ENCODE results near the gene MSMO1. TPM values are rescaled to one million over a fixed set of nuclear protein-coding genes. Genes with fewer than 3 reads are reported as not detected.

Gene MSMO1
- total RNA-seq, 1 experiment from 2014 or later, result 345 TPM

- no peak for DNase-seq
- no peaks in the 10 kb centered on the region for H3K9me3 ChIP-seq (ENCODE audit: low read length)
- no peak overlapping the region for H3K4me3 ChIP-seq (ENCODE audit: low read length)
- no peaks in the 10 kb centered on the region for H3K79me2 ChIP-seq (ENCODE audit: low read length)
- H2AFZ ChIP-seq (ENCODE audit: low read length), result no peak overlapping the region
- H3K9ac ChIP-seq (ENCODE audit: low read length), result no peak overlapping the region
- peaks cover 3% of the 10 kb centered on the region; the same call in 1 of the 2 replicates for H3K27me3 ChIP-seq (ENCODE audit: low read length)
- H3K27ac ChIP-seq (ENCODE audit: low read length), result no peak overlapping the region
- H3K4me1 ChIP-seq (ENCODE audit: low read length), result no peaks in the 10 kb centered on the region
- no peaks in the 10 kb centered on the region for H4K20me1 ChIP-seq (ENCODE audit: insufficient read depth, low read depth, low read length)
- no peaks in the 10 kb centered on the region for H3K36me3 ChIP-seq (ENCODE audit: insufficient read depth, low read length)
- H3K9me2 ChIP-seq (replicated peaks; ENCODE audit: insufficient read depth, low read length), result no peaks in the 10 kb centered on the region
- H3K4me2 ChIP-seq (ENCODE audit: low read depth, low read length, poor library complexity, severe bottlenecking), result no peak overlapping the region
Observed at GRCh38 chr4:165359506-165359905, 32.0 kb downstream of the MSMO1 start.

GRCh38 chr4:165360041-165360695, 32.7 kb downstream of the MSMO1 start:
- H2AFZ ChIP-seq (ENCODE audit: low read length), result no peak overlapping the region
- H3K9me3 ChIP-seq (ENCODE audit: low read length), result no peaks in the 10 kb centered on the region
- no peak overlapping the region for H3K4me3 ChIP-seq (ENCODE audit: low read length)

GRCh38 chr4:165360985-165361670, 33.7 kb downstream of the MSMO1 start:
- Histone ChIP-seq H3K36me3 (ENCODE audit: insufficient read depth, low read length) (no peaks in the 10 kb centered on the region), H3K27ac (ENCODE audit: low read length) (no peak overlapping the region), H3K9me3 (ENCODE audit: low read length) (no peaks in the 10 kb centered on the region)

More at GRCh38 chr4:165360041-165360695, 32.7 kb downstream of the MSMO1 start:
- Histone ChIP-seq H3K9me2 (replicated peaks; ENCODE audit: insufficient read depth, low read length) (no peaks in the 10 kb centered on the region), H3K27ac (ENCODE audit: low read length) (no peak overlapping the region), H3K27me3 (ENCODE audit: low read length) (peaks cover 3% of the 10 kb centered on the region; the same call in 1 of the 2 replicates), H3K4me1 (ENCODE audit: low read length) (no peaks in the 10 kb centered on the region), H3K36me3 (ENCODE audit: insufficient read depth, low read length) (no peaks in the 10 kb centered on the region), H3K79me2 (ENCODE audit: low read length) (no peaks in the 10 kb centered on the region), H3K9ac (ENCODE audit: low read length) (no peak overlapping the region), H4K20me1 (ENCODE audit: insufficient read depth, low read depth, low read length) (no peaks in the 10 kb centered on the region), H3K4me2 (ENCODE audit: low read depth, low read length, poor library complexity, severe bottlenecking) (no peak overlapping the region)
- DNase-seq, result no peak

GRCh38 chr4:165361810-165362209, 34.3 kb downstream of the MSMO1 start:
- H4K20me1 ChIP-seq (ENCODE audit: insufficient read depth, low read depth, low read length), result no peaks in the 10 kb centered on the region
- H3K4me3 ChIP-seq (ENCODE audit: low read length), result no peak overlapping the region
- H3K9me2 ChIP-seq (replicated peaks; ENCODE audit: insufficient read depth, low read length), result no peaks in the 10 kb centered on the region
- H3K36me3 ChIP-seq (ENCODE audit: insufficient read depth, low read length), result no peaks in the 10 kb centered on the region
- no peak for DNase-seq
- H3K4me2 ChIP-seq (ENCODE audit: low read depth, low read length, poor library complexity, severe bottlenecking), result no peak overlapping the region
- no peak overlapping the region for H3K9ac ChIP-seq (ENCODE audit: low read length)
- no peak overlapping the region for H3K27ac ChIP-seq (ENCODE audit: low read length)
- no peaks in the 10 kb centered on the region for H3K4me1 ChIP-seq (ENCODE audit: low read length)
- no peaks in the 10 kb centered on the region for H3K79me2 ChIP-seq (ENCODE audit: low read length)
- H3K9me3 ChIP-seq (ENCODE audit: low read length), result no peaks in the 10 kb centered on the region
- no peak overlapping the region for H2AFZ ChIP-seq (ENCODE audit: low read length)
- no peaks in the 10 kb centered on the region for H3K27me3 ChIP-seq (ENCODE audit: low read length)

More at GRCh38 chr4:165360985-165361670, 33.7 kb downstream of the MSMO1 start:
- no peak overlapping the region for H2AFZ ChIP-seq (ENCODE audit: low read length)
- no peaks in the 10 kb centered on the region for H4K20me1 ChIP-seq (ENCODE audit: insufficient read depth, low read depth, low read length)
- H3K4me1 ChIP-seq (ENCODE audit: low read length), result no peaks in the 10 kb centered on the region
- H3K9ac ChIP-seq (ENCODE audit: low read length), result no peak overlapping the region
- H3K4me2 ChIP-seq (ENCODE audit: low read depth, low read length, poor library complexity, severe bottlenecking), result no peak overlapping the region
- H3K4me3 ChIP-seq (ENCODE audit: low read length), result no peak overlapping the region
- no peaks in the 10 kb centered on the region for H3K79me2 ChIP-seq (ENCODE audit: low read length)
- DNase-seq, result no peak
- no peaks in the 10 kb centered on the region for H3K9me2 ChIP-seq (replicated peaks; ENCODE audit: insufficient read depth, low read length)
- H3K27me3 ChIP-seq (ENCODE audit: low read length), result no peaks in the 10 kb centered on the region

GRCh38 chr4:165364452-165365080, 37.1 kb downstream of the MSMO1 start:
- H3K9ac ChIP-seq (ENCODE audit: low read length), result no peak overlapping the region
- H3K4me1 ChIP-seq (ENCODE audit: low read length), result no peaks in the 10 kb centered on the region
- H2AFZ ChIP-seq (ENCODE audit: low read length), result no peak overlapping the region
- no peaks in the 10 kb centered on the region for H3K27me3 ChIP-seq (ENCODE audit: low read length)
- no peak overlapping the region for H3K4me3 ChIP-seq (ENCODE audit: low read length)
- H3K4me2 ChIP-seq (ENCODE audit: low read depth, low read length, poor library complexity, severe bottlenecking), result no peak overlapping the region
- no peaks in the 10 kb centered on the region for H3K9me3 ChIP-seq (ENCODE audit: low read length)
- no peaks in the 10 kb centered on the region for H3K36me3 ChIP-seq (ENCODE audit: insufficient read depth, low read length)
- no peaks in the 10 kb centered on the region for H4K20me1 ChIP-seq (ENCODE audit: insufficient read depth, low read depth, low read length)
- no peak overlapping the region for H3K27ac ChIP-seq (ENCODE audit: low read length)
- no peaks in the 10 kb centered on the region for H3K79me2 ChIP-seq (ENCODE audit: low read length)
- no peak for DNase-seq
- no peaks in the 10 kb centered on the region for H3K9me2 ChIP-seq (replicated peaks; ENCODE audit: insufficient read depth, low read length)

- H3K79me2 ChIP-seq (ENCODE audit: low read length), result no peaks in the 10 kb centered on the region
- no peaks in the 10 kb centered on the region for H3K9me2 ChIP-seq (replicated peaks; ENCODE audit: insufficient read depth, low read length)
- no peak overlapping the region for H3K27ac ChIP-seq (ENCODE audit: low read length)
- no peaks in the 10 kb centered on the region for H3K9me3 ChIP-seq (ENCODE audit: low read length)
- no peak overlapping the region for H3K4me3 ChIP-seq (ENCODE audit: low read length)
- no peaks in the 10 kb centered on the region for H3K36me3 ChIP-seq (ENCODE audit: insufficient read depth, low read length)
- H2AFZ ChIP-seq (ENCODE audit: low read length), result no peak overlapping the region
- no peaks in the 10 kb centered on the region for H3K4me1 ChIP-seq (ENCODE audit: low read length)
- H3K9ac ChIP-seq (ENCODE audit: low read length), result no peak overlapping the region
- H3K4me2 ChIP-seq (ENCODE audit: low read depth, low read length, poor library complexity, severe bottlenecking), result no peak overlapping the region
- H3K27me3 ChIP-seq (ENCODE audit: low read length), result no peaks in the 10 kb centered on the region
- no peak for DNase-seq
- no peaks in the 10 kb centered on the region for H4K20me1 ChIP-seq (ENCODE audit: insufficient read depth, low read depth, low read length)
Observed at GRCh38 chr4:165367040-165367439, 39.6 kb downstream of the MSMO1 start.

GRCh38 chr4:165368114-165368513, 40.6 kb downstream of the MSMO1 start:
- Histone ChIP-seq H4K20me1 (ENCODE audit: insufficient read depth, low read depth, low read length) (no peaks in the 10 kb centered on the region), H3K4me2 (ENCODE audit: low read depth, low read length, poor library complexity, severe bottlenecking) (no peak overlapping the region), H3K9ac (ENCODE audit: low read length) (no peak overlapping the region), H3K36me3 (ENCODE audit: insufficient read depth, low read length) (no peaks in the 10 kb centered on the region), H3K4me1 (ENCODE audit: low read length) (no peaks in the 10 kb centered on the region), H3K27ac (ENCODE audit: low read length) (no peak overlapping the region), H3K79me2 (ENCODE audit: low read length) (no peaks in the 10 kb centered on the region), H3K27me3 (ENCODE audit: low read length) (no peaks in the 10 kb centered on the region), H2AFZ (ENCODE audit: low read length) (no peak overlapping the region), H3K9me2 (replicated peaks; ENCODE audit: insufficient read depth, low read length) (no peaks in the 10 kb centered on the region), H3K4me3 (ENCODE audit: low read length) (no peak overlapping the region), H3K9me3 (ENCODE audit: low read length) (no peaks in the 10 kb centered on the region)
- DNase-seq, result no peak

GRCh38 chr4:165368567-165368966, 41.1 kb downstream of the MSMO1 start:
- H3K79me2 ChIP-seq (ENCODE audit: low read length), result no peaks in the 10 kb centered on the region
- H4K20me1 ChIP-seq (ENCODE audit: insufficient read depth, low read depth, low read length), result no peaks in the 10 kb centered on the region
- H3K9me3 ChIP-seq (ENCODE audit: low read length), result no peaks in the 10 kb centered on the region
- no peak overlapping the region for H2AFZ ChIP-seq (ENCODE audit: low read length)
- H3K27me3 ChIP-seq (ENCODE audit: low read length), result no peaks in the 10 kb centered on the region
- no peak for DNase-seq
- no peak overlapping the region for H3K9ac ChIP-seq (ENCODE audit: low read length)
- no peaks in the 10 kb centered on the region for H3K4me1 ChIP-seq (ENCODE audit: low read length)
- H3K27ac ChIP-seq (ENCODE audit: low read length), result no peak overlapping the region
- H3K36me3 ChIP-seq (ENCODE audit: insufficient read depth, low read length), result no peaks in the 10 kb centered on the region
- no peak overlapping the region for H3K4me3 ChIP-seq (ENCODE audit: low read length)
- H3K4me2 ChIP-seq (ENCODE audit: low read depth, low read length, poor library complexity, severe bottlenecking), result no peak overlapping the region
- H3K9me2 ChIP-seq (replicated peaks; ENCODE audit: insufficient read depth, low read length), result no peaks in the 10 kb centered on the region
